HG03039 (cell line): Measurements from ENCODE around the gene CHRNA3.

Source experiments
- ATAC-seq: cut with Tn5 transposase; IDR thresholded peaks from one replicate; pipeline ENCODE4 v1.9.1; 2021; ENCODE audit warnings: mild to moderate bottlenecking, moderate library complexity; ENCODE audit not compliant: unreplicated experiment

Gene CHRNA3

GRCh38 chr15:78620527-78621421 is at the start of gene CHRNA3:
Gene CHRNA3, minus strand, starts transcription at chr15:78620996. Its CDS starts 202 bp downstream, at chr15:78620794.
- no peak for ATAC-seq

- no peak for ATAC-seq
Observed at GRCh38 chr15:78668987-78669386, 48.2 kb upstream of the CHRNA3 start.

- no peak for ATAC-seq
Observed at GRCh38 chr15:78667578-78668236, 46.9 kb upstream of the CHRNA3 start.

GRCh38 chr15:78666010-78666409 is 45.2 kb upstream of the CHRNA3 start:
- no peak for ATAC-seq

GRCh38 chr15:78663703-78664102 is 42.9 kb upstream of the CHRNA3 start:
- no peak for ATAC-seq

- no peak for ATAC-seq
Observed at GRCh38 chr15:78662028-78662427, 41.2 kb upstream of the CHRNA3 start.

- ATAC-seq, result no peak
Observed at GRCh38 chr15:78661001-78661400, 40.2 kb upstream of the CHRNA3 start.

GRCh38 chr15:78660584-78660983 is 39.8 kb upstream of the CHRNA3 start:
- ATAC-seq, result no peak

- no peak for ATAC-seq
Observed at GRCh38 chr15:78658823-78659222, 38.0 kb upstream of the CHRNA3 start.

- no peak for ATAC-seq
Observed at GRCh38 chr15:78654272-78654671, 33.5 kb upstream of the CHRNA3 start.

- no peak for ATAC-seq
Observed at GRCh38 chr15:78651930-78652615, 31.3 kb upstream of the CHRNA3 start.

GRCh38 chr15:78651007-78651406 is 30.2 kb upstream of the CHRNA3 start:
- ATAC-seq, result no peak

GRCh38 chr15:78650022-78650421 is 29.2 kb upstream of the CHRNA3 start:
- ATAC-seq, result no peak

GRCh38 chr15:78645009-78645408 is 24.2 kb upstream of the CHRNA3 start:
- no peak for ATAC-seq

GRCh38 chr15:78642331-78642730 is 21.5 kb upstream of the CHRNA3 start:
- no peak for ATAC-seq

- no peak for ATAC-seq
Observed at GRCh38 chr15:78641749-78642275, 21.0 kb upstream of the CHRNA3 start.

GRCh38 chr15:78641102-78641748 is 20.4 kb upstream of the CHRNA3 start, which contains the start of gene CHRNB4:
Gene CHRNB4, minus strand, starts transcription at chr15:78641210. Its CDS starts 77 bp downstream, at chr15:78641133.
- ATAC-seq, result no peak

- ATAC-seq, result no peak
Observed at GRCh38 chr15:78640527-78641101, 19.8 kb upstream of the CHRNA3 start.

GRCh38 chr15:78638658-78639314 is 18.0 kb upstream of the CHRNA3 start:
- no peak for ATAC-seq
